Nephron (organoid): ENCODE measurements around the gene VAMP1.
"Not testable (repeated sequence)": the region's sequence is repeated elsewhere in the genome, so short reads cannot be mapped to it uniquely, and the experiment has no call there.

Source experiments
- H3K27ac Mint-ChIP-seq, 3 experiments: 2 replicates each; pipeline ENCODE4 v1.8.0; 2020; ENCODE audit warnings: mixed read lengths in 3 of 3, mild to moderate bottlenecking in 2 of 3, moderate library complexity in 1 of 3
- H3K27me3 Mint-ChIP-seq: 2 replicates; pipeline ENCODE4 v1.8.0; 2021; ENCODE audit warnings: low read depth, mild to moderate bottlenecking, moderate library complexity, mixed read lengths
- H3K36me3 Mint-ChIP-seq: 2 replicates; pipeline ENCODE4 v1.8.0; 2020; ENCODE audit warnings: low read depth, mixed read lengths
- H3K4me1 Mint-ChIP-seq: 2 replicates; pipeline ENCODE4 v1.8.0; 2020; ENCODE audit warnings: mixed read lengths
- H3K4me3 Mint-ChIP-seq, 3 experiments: 2 replicates each; pipeline ENCODE4 v1.8.0; 2020; ENCODE audit warnings: mild to moderate bottlenecking in 3 of 3, mixed read lengths in 3 of 3, moderate library complexity in 2 of 3
- H3K9me3 Mint-ChIP-seq: 2 replicates; pipeline ENCODE4 v1.8.0; 2020; ENCODE audit warnings: mixed read lengths
- CTCF ChIP-seq, 3 experiments: fragments of 200-600 bp; sonication (generic); IDR thresholded peaks; one replicate each; pipeline ENCODE4 v1.5.0; 2021; ENCODE audit warnings: antibody characterized with exemption in 3 of 3; ENCODE audit not compliant: unreplicated experiment in 3 of 3

Gene VAMP1

GRCh38 chr12:6494968-6495367 lies 24.5 kb upstream of the VAMP1 start:
- H3K9me3 Mint-ChIP-seq: no peaks in the 10 kb centered on the region
- H3K36me3 Mint-ChIP-seq: peaks cover 23% of the 10 kb centered on the region
- H3K4me3 Mint-ChIP-seq: peak overlapping the region; percentile 89 to 97 (median 90)
- no peaks in the 10 kb centered on the region for H3K27me3 Mint-ChIP-seq
- no peak for TF ChIP-seq CTCF (IDR thresholded peaks at IDR 0.05; ENCODE audit: unreplicated experiment in 3 of 3)
- peak overlapping the region; percentile 97 to 99 (median 99) for H3K27ac Mint-ChIP-seq
- peaks cover 27% of the 10 kb centered on the region for H3K4me1 Mint-ChIP-seq

- Mint-ChIP-seq H3K4me3 (peak overlapping the region; percentile 89 to 97 (median 90)), H3K27me3 (no peaks in the 10 kb centered on the region), H3K9me3 (no peaks in the 10 kb centered on the region), H3K27ac (peak overlapping the region; percentile 97 to 99 (median 99)), H3K36me3 (peaks cover 23% of the 10 kb centered on the region), H3K4me1 (peaks cover 27% of the 10 kb centered on the region)
- no peak for TF ChIP-seq CTCF (IDR thresholded peaks at IDR 0.05; ENCODE audit: unreplicated experiment in 3 of 3)
These were observed 23.8 kb upstream of the VAMP1 start for GRCh38 chr12:6494258-6494743.

DNA sequence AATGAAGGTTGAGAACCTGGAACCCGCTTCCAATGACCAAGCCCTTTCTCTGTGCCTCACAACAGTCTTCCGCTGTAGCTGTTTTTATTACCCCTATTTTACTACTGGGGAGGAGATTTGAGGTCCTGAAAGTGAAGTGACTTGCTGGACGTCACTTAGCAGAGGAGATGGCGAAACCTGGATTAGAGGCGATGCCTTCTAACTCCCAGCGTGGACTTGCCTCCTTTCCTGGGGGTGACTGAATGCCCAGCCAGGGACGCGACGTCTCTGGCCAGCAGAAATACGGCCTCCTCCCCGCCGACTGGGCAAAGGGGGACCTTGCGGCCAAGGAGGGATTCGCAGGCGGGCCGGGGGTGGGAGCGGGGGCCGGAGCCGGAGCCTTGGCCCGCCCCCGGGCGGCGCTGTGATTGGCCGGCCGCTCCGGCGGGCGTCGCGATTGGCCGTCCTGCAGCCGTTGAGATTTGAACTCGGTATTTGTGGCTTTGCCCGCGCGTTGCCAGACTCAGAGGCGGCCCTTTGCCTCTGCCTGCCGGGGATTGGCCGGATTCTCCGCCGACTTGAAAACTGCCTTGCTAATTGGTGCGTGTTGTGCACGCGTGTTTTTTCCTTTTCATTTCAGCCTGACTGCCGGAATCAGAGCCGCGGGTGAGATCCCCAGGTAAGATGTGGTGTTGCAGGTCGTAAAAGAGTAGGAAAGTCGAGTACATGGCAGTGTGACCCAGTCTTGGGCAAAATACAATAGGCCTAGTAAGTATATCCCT lies 23.2 kb upstream of the VAMP1 start, which contains the start of gene NCAPD2:
Gene NCAPD2, plus strand, starts transcription at position 606 of the 761 bp plus-strand sequence. CDS start 997 bp downstream, outside the sequence.
- no peaks in the 10 kb centered on the region for H3K27me3 Mint-ChIP-seq
- H3K4me3 Mint-ChIP-seq: peak within 1 kb of the TSS; percentile 89 to 97 (median 90)
- H3K4me1 Mint-ChIP-seq: peaks cover 27% of the 10 kb centered on the region
- peak within 1 kb of the TSS; percentile 97 to 99 (median 99) for H3K27ac Mint-ChIP-seq
- TF ChIP-seq CTCF (IDR thresholded peaks at IDR 0.05; ENCODE audit: unreplicated experiment in 3 of 3): peak; percentile 26 to 43 (median 39)
- H3K36me3 Mint-ChIP-seq: peaks cover 20% of the 10 kb centered on the region
- H3K9me3 Mint-ChIP-seq: no peaks in the 10 kb centered on the region

DNA sequence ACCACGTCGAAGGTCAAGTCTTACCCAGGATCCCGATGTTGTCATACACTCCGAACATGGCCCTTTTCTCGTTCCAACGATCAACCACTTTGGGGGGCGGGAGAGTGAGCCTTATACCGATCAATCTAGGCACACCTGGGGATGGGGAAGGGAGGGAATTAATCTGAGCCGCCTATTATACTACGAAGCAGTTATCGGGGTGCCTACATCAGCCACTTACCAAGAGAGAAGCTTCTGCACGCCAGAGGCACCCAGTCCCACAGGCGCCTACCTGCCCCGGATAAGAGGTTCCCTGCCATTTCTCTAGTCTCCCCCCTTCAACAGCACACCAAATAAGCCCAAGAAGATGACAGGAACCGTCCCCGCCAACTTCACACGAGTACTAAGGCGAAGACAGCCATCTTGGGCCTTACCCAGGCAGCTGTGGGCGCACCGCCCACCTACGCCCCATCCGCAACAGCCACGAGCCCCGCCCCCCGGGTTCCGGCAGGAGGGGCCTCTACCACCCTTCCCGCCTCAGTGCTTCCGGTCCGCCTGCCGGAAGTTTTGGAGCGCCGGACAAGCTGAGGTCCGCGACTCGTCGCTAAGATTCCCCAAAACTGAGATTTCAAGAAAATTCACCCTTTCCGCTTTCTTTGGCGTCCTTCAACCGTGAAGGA lies 22.5 kb upstream of the VAMP1 start, which contains the start of gene MRPL51:
Gene MRPL51, minus strand, starts transcription at position 425 of the 659 bp plus-strand sequence. Its CDS starts 126 bp downstream, at position 299.
- no peak for TF ChIP-seq CTCF (IDR thresholded peaks at IDR 0.05; ENCODE audit: unreplicated experiment in 3 of 3)
- H3K9me3 Mint-ChIP-seq: no peaks in the 10 kb centered on the region
- H3K27ac Mint-ChIP-seq: peak within 1 kb of the TSS; percentile 97 to 99 (median 99)
- no peaks in the 10 kb centered on the region for H3K27me3 Mint-ChIP-seq
- H3K4me1 Mint-ChIP-seq: peaks cover 27% of the 10 kb centered on the region
- peak within 1 kb of the TSS; percentile 89 to 97 (median 90) for H3K4me3 Mint-ChIP-seq
- peaks cover 16% of the 10 kb centered on the region for H3K36me3 Mint-ChIP-seq

DNA sequence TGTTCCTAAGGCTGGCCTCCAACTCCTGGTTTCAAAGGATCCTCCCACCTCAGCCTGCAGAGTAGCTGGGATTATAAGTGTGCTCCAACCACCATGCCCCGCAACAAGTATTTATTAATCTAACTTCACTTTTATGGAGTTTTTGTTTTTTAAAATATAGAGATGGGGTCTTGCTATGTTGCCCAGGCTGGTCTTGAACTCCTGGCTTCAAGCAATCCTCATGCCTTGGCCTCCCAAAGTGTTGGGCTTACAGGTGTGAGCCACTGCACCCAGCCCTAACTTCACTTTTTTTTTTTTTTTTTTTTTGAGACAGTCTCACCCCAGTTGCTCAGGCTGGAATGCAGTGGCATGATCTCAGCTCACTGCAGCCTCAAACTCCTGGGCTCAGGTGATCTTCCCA lies 20.2 kb upstream of the VAMP1 start:
- not testable (repeated sequence) for H3K27me3 Mint-ChIP-seq, H3K9me3 Mint-ChIP-seq, H3K27ac Mint-ChIP-seq
- Mint-ChIP-seq H3K4me1 (peaks cover 27% of the 10 kb centered on the region), H3K36me3 (peaks cover 11% of the 10 kb centered on the region), H3K4me3 (peak overlapping the region in 1 of 3 experiments; percentile 40)

DNA sequence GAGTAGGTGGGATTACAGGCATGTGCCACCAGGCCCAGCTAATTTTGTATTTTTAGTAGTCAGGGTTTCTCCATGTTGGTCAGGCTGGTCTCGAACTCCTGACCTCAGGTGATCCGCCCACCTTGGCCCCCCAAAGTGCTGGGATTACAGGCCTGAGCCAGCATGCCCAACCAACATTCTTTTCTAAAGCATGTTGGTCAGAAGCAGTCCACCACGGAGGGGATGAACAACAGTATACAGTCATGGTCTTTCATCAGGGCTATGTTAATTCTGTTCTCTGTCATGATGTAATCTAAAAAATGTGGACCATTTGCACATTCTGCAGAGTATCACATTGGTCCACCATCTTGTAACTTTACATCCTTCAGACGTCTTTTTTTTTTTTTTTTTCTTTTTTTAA lies 19.0 kb upstream of the VAMP1 start:
- no peak for TF ChIP-seq CTCF (IDR thresholded peaks at IDR 0.05; ENCODE audit: unreplicated experiment in 3 of 3)
- H3K27me3 Mint-ChIP-seq: no peaks in the 10 kb centered on the region
- H3K27ac Mint-ChIP-seq: no peak overlapping the region
- H3K4me3 Mint-ChIP-seq: no peak overlapping the region
- no peaks in the 10 kb centered on the region for H3K9me3 Mint-ChIP-seq
- H3K36me3 Mint-ChIP-seq: peaks cover 4% of the 10 kb centered on the region
- H3K4me1 Mint-ChIP-seq: peaks cover 15% of the 10 kb centered on the region
